HCT116 (cell line): ENCODE results near the gene NAB1. TPM values are rescaled to one million over a fixed set of nuclear protein-coding genes. Genes with fewer than 3 reads are reported as not detected.

Source experiments
- ATAC-seq: fragments of 200-7000 bp; cut with Tn5 transposase; 2 replicates; pipeline ENCODE4 v1.9.1; 2020; ENCODE audit warnings: mild to moderate bottlenecking, moderate library complexity
- BruUV-seq: library from RNA; stranded (reverse); fragments of 400-500 nt; replicated peaks from 2 replicates; lab custom pipeline; 2021; lab: Mats Ljungman, UMichigan
- CTCF ChIA-PET: fragments of 300-600 bp; sonication (Branson Sonifier 250); formaldehyde crosslinking; loops from one replicate; lab custom pipeline; 2021; ENCODE audit warnings: antibody characterized with exemption; lab: Charles Lee
- POLR2A ChIA-PET: fragments of 300-600, 350-600 bp; sonication (Branson Sonifier 250); formaldehyde crosslinking; loops from one replicate; lab custom pipeline; 2021; ENCODE audit warnings: antibody characterized with exemption; lab: Charles Lee
- RAD21 ChIA-PET, 2 experiments: fragments of 300-600 bp; sonication (Branson Sonifier 250); formaldehyde crosslinking; loops; one replicate each; lab custom pipeline; 2023; ENCODE audit warnings: low total read pairs in 2 of 2; ENCODE audit not compliant: uncharacterized antibody in 2 of 2, unreplicated experiment in 2 of 2, low non-redundant PET in 1 of 2; lab: Charles Lee
- DNase-seq: peaks from one replicate; pipeline ENCODE4 v3.0.0-alpha.2; 2010; ENCODE audit warnings: low read depth, low spot score
- H2AFZ ChIP-seq: fragments of 200-600 bp; shearing (Covaris generic), sonication (generic); 2 replicates; pipeline ENCODE4 v1.6.1; 2017; ENCODE audit warnings: low read depth, mixed run types, mixed read lengths, antibody characterized with exemption, low read length; ENCODE audit not compliant: poor library complexity, severe bottlenecking
- H3K27ac ChIP-seq: 2 replicates; pipeline ENCODE4 v1.5.1; 2012; ENCODE audit warnings: low read depth, low read length
- H3K27me3 ChIP-seq: fragments of 200-600 bp; sonication (generic); 2 replicates; pipeline ENCODE4 v1.6.1; 2016; ENCODE audit warnings: mixed run types, low read length, mixed read lengths; ENCODE audit not compliant: insufficient read depth
- H3K36me3 ChIP-seq, 2 experiments: fragments of 200-500 bp in 1 of 2; fragments of 200-600 bp in 1 of 2; sonication (Bioruptor generic) in 1 of 2; sonication (generic) in 1 of 2; 2 replicates each; pipeline versions ENCODE4 v1.5.1 to v1.6.1; 2014 to 2016; ENCODE audit warnings: low read length in 2 of 2, inconsistent platforms in 1 of 2, mixed read lengths in 1 of 2, mixed run types in 1 of 2; ENCODE audit not compliant: insufficient read depth in 2 of 2, control insufficient read depth in 1 of 2
- H3K4me1 ChIP-seq, 2 experiments: fragments of 200-600 bp in 1 of 2; sonication (generic) in 1 of 2; 2 replicates each; pipeline versions ENCODE4 v1.5.1 to v1.6.1; 2012 to 2017; ENCODE audit warnings: low read length in 2 of 2, inconsistent platforms in 1 of 2, mild to moderate bottlenecking in 1 of 2, mixed read lengths in 1 of 2, mixed run types in 1 of 2, moderate library complexity in 1 of 2; ENCODE audit not compliant: insufficient read depth in 2 of 2, control insufficient read depth in 1 of 2
- H3K4me2 ChIP-seq: fragments of 200-600 bp; sonication (generic); 2 replicates; pipeline ENCODE4 v1.6.1; 2017; ENCODE audit warnings: mixed run types, low read length, mixed read lengths
- H3K4me3 ChIP-seq, 2 experiments: fragments of 200-600 bp in 1 of 2; sonication (generic) in 1 of 2; replicated peaks in 1 of 2; 2 replicates each; pipeline ENCODE4 v1.5.1; 2011 to 2016; ENCODE audit warnings: low read length in 2 of 2, control low read depth in 1 of 2, low read depth in 1 of 2, mild to moderate bottlenecking in 1 of 2, mixed read lengths in 1 of 2, mixed run types in 1 of 2
- H3K79me2 ChIP-seq: fragments of 200-600 bp; sonication (generic); 2 replicates; pipeline ENCODE4 v1.6.1; 2017; ENCODE audit warnings: mild to moderate bottlenecking, mixed run types, low read length, moderate library complexity, mixed read lengths; ENCODE audit not compliant: insufficient read depth
- H3K9ac ChIP-seq: fragments of 200-600 bp; sonication (generic); 2 replicates; pipeline ENCODE4 v1.6.1; 2016; ENCODE audit warnings: low read length, mixed read lengths
- H3K9me2 ChIP-seq: fragments of 200-600 bp; sonication (generic), shearing (Covaris generic); 2 replicates; pipeline ENCODE4 v1.6.1; 2017; ENCODE audit warnings: mixed run types, mild to moderate bottlenecking, moderate library complexity; ENCODE audit not compliant: insufficient read depth
- H3K9me3 ChIP-seq, 2 experiments: fragments of 200-500 bp in 1 of 2; fragments of 200-600 bp in 1 of 2; sonication (Bioruptor generic) in 1 of 2; sonication (generic) in 1 of 2; 2 replicates each; pipeline ENCODE4 v1.6.1; 2014 to 2017; ENCODE audit warnings: low read length in 2 of 2, mixed read lengths in 2 of 2, inconsistent platforms in 1 of 2, low read depth in 1 of 2, mild to moderate bottlenecking in 1 of 2, mixed run types in 1 of 2, moderate library complexity in 1 of 2; ENCODE audit not compliant: control insufficient read depth in 1 of 2, insufficient read depth in 1 of 2
- H4K20me1 ChIP-seq: fragments of 200-600 bp; sonication (generic), shearing (Covaris generic); 2 replicates; pipeline ENCODE4 v1.6.1; 2017; ENCODE audit warnings: mixed run types, mild to moderate bottlenecking, moderate library complexity; ENCODE audit not compliant: insufficient read depth
- CBX3 ChIP-seq: IDR thresholded peaks from 2 replicates; pipeline ENCODE4 v1.6.1; 2012; ENCODE audit warnings: low read depth
- CEBPB ChIP-seq: IDR thresholded peaks from 2 replicates; pipeline ENCODE4 v1.6.1; 2012; ENCODE audit warnings: low read depth
- RAD21 ChIP-seq: IDR thresholded peaks from 2 replicates; pipeline ENCODE4 v1.6.1; 2012; ENCODE audit warnings: low read depth, mild to moderate bottlenecking
- YY1 ChIP-seq: IDR thresholded peaks from 2 replicates; pipeline ENCODE4 v1.6.1; 2011; ENCODE audit warnings: low read length, low read depth, moderate library complexity, mild to moderate bottlenecking; ENCODE audit not compliant: insufficient replicate concordance; ENCODE audit errors: extremely low read depth
- ZFX ChIP-seq: fragments of 450-650 bp; IDR thresholded peaks from 2 replicates; pipeline ENCODE4 v1.6.1; 2017
- intact Hi-C: fragments of 100-400 bp; cut with micrococcal nuclease; formaldehyde crosslinking; loops from 2 replicates; pipeline ENCODE4 v1.10.0; 2022
- total RNA-seq: library from RNA; stranded (reverse); gene quantifications from one replicate; pipeline ENCODE4 v1.2.1, GENCODE V29; 2021; ENCODE audit not compliant: unreplicated experiment
- TF ChIP-seq, protein P1 (sequence below), 3 experiments: fragments of 200-600 bp in 1 of 3; sonication (generic) in 1 of 3; IDR thresholded peaks in 2 of 3; conservative IDR thresholded peaks in 1 of 3; 2 replicates each; pipeline ENCODE4 v1.5.1; 2012 to 2017; ENCODE audit warnings: low read depth in 2 of 3, low read length in 2 of 3, antibody characterized with exemption in 1 of 3, borderline replicate concordance in 1 of 3, control low read depth in 1 of 3, mild to moderate bottlenecking in 1 of 3, mixed read lengths in 1 of 3, mixed run types in 1 of 3, moderate library complexity in 1 of 3; ENCODE audit not compliant: insufficient read depth in 1 of 3

The NAB1 gene
- total RNA-seq, 1 experiment from 2014 or later, result 43.8 TPM

- ATAC-seq, result peak; percentile 96
- POLR2A ChIA-PET, result no interaction called here
Measured at GRCh38 chr2:190679813-190680591, 31.1 kb downstream of the NAB1 start.

More at GRCh38 chr2:190679813-190680591, 31.1 kb downstream of the NAB1 start:
- H3K4me1 ChIP-seq, result peaks cover 0 to 20% of the 10 kb centered on the region in 2 experiments; a peak in 2 of 4 replicates
- H3K4me3 ChIP-seq, result no peak overlapping the region
- peaks cover 8% of the 10 kb centered on the region; the same call in 1 of the 2 replicates for H3K79me2 ChIP-seq
- no peak overlapping the region for H3K9ac ChIP-seq
- H3K9me3 ChIP-seq, result no peaks in the 10 kb centered on the region
- H3K27me3 ChIP-seq, result no peaks in the 10 kb centered on the region
- DNase-seq, result peak; percentile 16
- RAD21 ChIA-PET, result no interaction called here
- TF ChIP-seq YY1, result peak; percentile 81
- TF ChIP-seq CEBPB, result no peak
- TF ChIP-seq CBX3, result peak; percentile 85
- TF ChIP-seq, protein P1, sequence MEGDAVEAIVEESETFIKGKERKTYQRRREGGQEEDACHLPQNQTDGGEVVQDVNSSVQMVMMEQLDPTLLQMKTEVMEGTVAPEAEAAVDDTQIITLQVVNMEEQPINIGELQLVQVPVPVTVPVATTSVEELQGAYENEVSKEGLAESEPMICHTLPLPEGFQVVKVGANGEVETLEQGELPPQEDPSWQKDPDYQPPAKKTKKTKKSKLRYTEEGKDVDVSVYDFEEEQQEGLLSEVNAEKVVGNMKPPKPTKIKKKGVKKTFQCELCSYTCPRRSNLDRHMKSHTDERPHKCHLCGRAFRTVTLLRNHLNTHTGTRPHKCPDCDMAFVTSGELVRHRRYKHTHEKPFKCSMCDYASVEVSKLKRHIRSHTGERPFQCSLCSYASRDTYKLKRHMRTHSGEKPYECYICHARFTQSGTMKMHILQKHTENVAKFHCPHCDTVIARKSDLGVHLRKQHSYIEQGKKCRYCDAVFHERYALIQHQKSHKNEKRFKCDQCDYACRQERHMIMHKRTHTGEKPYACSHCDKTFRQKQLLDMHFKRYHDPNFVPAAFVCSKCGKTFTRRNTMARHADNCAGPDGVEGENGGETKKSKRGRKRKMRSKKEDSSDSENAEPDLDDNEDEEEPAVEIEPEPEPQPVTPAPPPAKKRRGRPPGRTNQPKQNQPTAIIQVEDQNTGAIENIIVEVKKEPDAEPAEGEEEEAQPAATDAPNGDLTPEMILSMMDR (IDR thresholded peaks at IDR 0.05 in 2 of 3, conservative IDR thresholded peaks at IDR 0.05 in 1 of 3; ENCODE audit: borderline replicate concordance in 1 of 3, insufficient read depth in 1 of 3, low read depth in 2 of 3, low read length in 2 of 3), result peak; percentile 44 to 75 (median 72); a peak in 5 of 6 replicates
- no peak for TF ChIP-seq ZFX
- TF ChIP-seq RAD21, result peak; percentile 65
- intact Hi-C loops, result loop anchor here (10.0 kb wide), 1 partner anchor 305 kb away; no protein-coding TSS in a partner anchor
- peaks cover 0 to 3% of the 10 kb centered on the region in 2 experiments; a peak in 1 of 4 replicates for H3K36me3 ChIP-seq
- CTCF ChIA-PET, result interaction anchor here (0.6 to 1.7 kb wide), 15 partner anchors 10 to 335 kb away, joined by 3 to 7 read pairs (median 4); no protein-coding TSS in a partner anchor
- no peak overlapping the region for H3K4me2 ChIP-seq
- no peak overlapping the region for H3K27ac ChIP-seq
- no peaks in the 10 kb centered on the region for H3K9me2 ChIP-seq
- no peaks in the 10 kb centered on the region for H4K20me1 ChIP-seq
- H2AFZ ChIP-seq, result no peak overlapping the region
- no TSS peak for BruUV-seq
